GM12892 (cell line): Measurements from ENCODE around the gene RNF114.

Experiments used
- POLR2AphosphoS5 ChIP-seq: IDR thresholded peaks from 2 replicates; pipeline ENCODE4 v1.6.1; 2011; ENCODE audit warnings: low read depth, low read length, control low read depth
- TAF1 ChIP-seq: IDR thresholded peaks from 2 replicates; pipeline ENCODE4 v1.6.1; 2011; ENCODE audit warnings: low read depth, mild to moderate bottlenecking, control low read depth, low read length, borderline replicate concordance

GRCh38 chr20:49989234-49990065 lies 53.3 kb downstream of the RNF114 start:
- TF ChIP-seq POLR2AphosphoS5: no peak
- no peak for TF ChIP-seq TAF1
